ENCODE data around the gene COL12A1. TPM values are rescaled to one million over a fixed set of nuclear protein-coding genes. Genes with fewer than 3 reads are reported as not detected.

The COL12A1 gene
- 5.1 to 7.1 TPM (median 5.4 TPM) in 5 replicates for total RNA-seq (2022; extraction: Qiagen RNA extraction; ENCODE audit: low read depth)

GRCh38 chr6:75205776-75206575 is at the start of gene COL12A1:
COL12A1 (minus strand) TSS chr6:75206053; CDS start chr6:75202792, 3,261 bp downstream.

GRCh38 chr6:75243333-75244062 is 37.6 kb upstream of the COL12A1 start, which contains the start of gene COX7A2:
COX7A2 (minus strand) TSS chr6:75243801; CDS start chr6:75243734, 67 bp downstream.

Other genes with a start within 250 kb of the COL12A1 start
- 246 to 347 TPM (median 266 TPM) in 5 replicates for gene COX7A2, start 37.7 kb upstream of the COL12A1 start, total RNA-seq (2022; extraction: Qiagen RNA extraction; ENCODE audit: low read depth)
- gene TMEM30A, start 78.7 kb upstream of the COL12A1 start, total RNA-seq (2022; extraction: Qiagen RNA extraction; ENCODE audit: low read depth), result 18.4 to 54.2 TPM (median 38.7 TPM) in 5 replicates